K562 (cell line): Measurements from ENCODE around the gene GJA4. TPM values are rescaled to one million over a fixed set of nuclear protein-coding genes. Genes with fewer than 3 reads are reported as not detected.

Experiments
- ATAC-seq: fragments of 200-7000 bp; cut with Tn5 transposase; 3 replicates; pipeline ENCODE4 v1.9.1; 2020; ENCODE audit warnings: moderate library complexity
- BruUV-seq: library from RNA; stranded (reverse); fragments of 400-500 nt; replicated peaks from 2 replicates; lab custom pipeline; 2021; lab: Mats Ljungman, UMichigan
- CTCF ChIA-PET: fragments of 300-600 bp; formaldehyde crosslinking; extraction: SDS; loops from one replicate; lab custom pipeline; 2021; ENCODE audit warnings: low intra/inter-chr PET ratio; lab: Yijun Ruan, JAX
- POLR2A ChIA-PET: fragments of 300-600, 350-650 bp; sonication (Branson Sonifier 250); formaldehyde crosslinking; extraction: SDS; loops from one replicate; lab custom pipeline; 2021; ENCODE audit warnings: antibody characterized with exemption, inconsistent platforms; lab: Yijun Ruan, JAX
- DNase-seq, 4 experiments: peaks; one replicate each; pipeline versions ENCODE4 v3.0.0 to v3.0.0-alpha.2; 2011 to 2018; ENCODE audit warnings: low spot score in 3 of 4, mixed read lengths in 3 of 4; ENCODE audit errors: extremely low read depth in 1 of 4
- FAIRE-seq: peaks from 2 replicates; lab custom pipeline; 2011; peaks lifted over from hg19 to GRCh38; lab: Jason Lieb, UNC
- H2AFZ ChIP-seq: 2 replicates; pipeline ENCODE4 v1.6.0; 2011; ENCODE audit warnings: low read depth, low read length, control low read depth, inconsistent platforms
- H3K27ac ChIP-seq: fragments of 200-600 bp; 3 replicates; pipeline ENCODE4 v1.8.0; 2011; ENCODE audit warnings: low read depth, mild to moderate bottlenecking, control low read depth, inconsistent platforms, low read length, moderate library complexity, mixed read lengths; ENCODE audit errors: extremely low read depth
- H3K27me3 ChIP-seq, 2 experiments: fragments of 300-600 bp in 1 of 2; 2 replicates in 1 of 2; 3 replicates in 1 of 2; pipeline versions ENCODE4 v1.6.0 to v1.8.0; 2011; ENCODE audit warnings: inconsistent platforms in 2 of 2, low read length in 2 of 2, mild to moderate bottlenecking in 1 of 2, mixed read lengths in 1 of 2, moderate library complexity in 1 of 2; ENCODE audit not compliant: control insufficient read depth in 2 of 2, insufficient read depth in 2 of 2
- H3K36me3 ChIP-seq: fragments of 300-600 bp; 3 replicates; pipeline ENCODE4 v1.8.0; 2011; ENCODE audit warnings: mild to moderate bottlenecking, low read length, inconsistent platforms; ENCODE audit not compliant: control insufficient read depth, insufficient read depth
- H3K4me1 ChIP-seq, 2 experiments: fragments of 200-600 bp in 1 of 2; replicated peaks in 1 of 2; 2 replicates in 1 of 2; 3 replicates in 1 of 2; pipeline versions ENCODE4 v1.5.1 to v1.8.0; 2011; ENCODE audit warnings: inconsistent platforms in 2 of 2, low read length in 2 of 2, mild to moderate bottlenecking in 1 of 2, mixed read lengths in 1 of 2, moderate library complexity in 1 of 2; ENCODE audit not compliant: control insufficient read depth in 2 of 2, insufficient read depth in 2 of 2
- H3K4me2 ChIP-seq: 2 replicates; pipeline ENCODE4 v1.6.1; 2011; ENCODE audit warnings: low read length, control low read depth, inconsistent platforms, mixed read lengths; ENCODE audit not compliant: insufficient read depth
- H3K4me3 ChIP-seq: fragments of 200-600 bp; sonication (generic), shearing (Covaris generic); 2 replicates; pipeline ENCODE4 v1.5.1; 2016; ENCODE audit warnings: control low read depth, inconsistent platforms
- H3K79me2 ChIP-seq: fragments of 200-600 bp; 3 replicates; pipeline ENCODE4 v1.8.0; 2011; ENCODE audit warnings: low read length, inconsistent platforms; ENCODE audit not compliant: control insufficient read depth, insufficient read depth
- H3K9ac ChIP-seq, 2 experiments: 2 replicates each; pipeline versions ENCODE4 v1.6.0 to v1.6.1; 2011; ENCODE audit warnings: low read depth in 2 of 2, low read length in 2 of 2, control low read depth in 1 of 2, inconsistent platforms in 1 of 2, mild to moderate bottlenecking in 1 of 2, mixed read lengths in 1 of 2; ENCODE audit not compliant: insufficient read depth in 1 of 2
- H3K9me1 ChIP-seq: one replicate; pipeline ENCODE4 v1.6.0; 2011; ENCODE audit warnings: inconsistent platforms, mild to moderate bottlenecking, low read length, moderate library complexity; ENCODE audit not compliant: control insufficient read depth, insufficient read depth
- H3K9me3 ChIP-seq: replicated peaks from 2 replicates; pipeline ENCODE4 v1.5.1; 2011; ENCODE audit warnings: low read depth, low read length, inconsistent platforms; ENCODE audit not compliant: control insufficient read depth, insufficient read depth
- H4K20me1 ChIP-seq: replicated peaks from 2 replicates; pipeline ENCODE4 v1.6.1; 2011; ENCODE audit warnings: low read length, inconsistent platforms, mixed read lengths; ENCODE audit not compliant: control insufficient read depth, insufficient read depth
- C11orf30 ChIP-seq: fragments of 450-650 bp; IDR thresholded peaks from 2 replicates; pipeline ENCODE4 v1.6.1; 2016; ENCODE audit warnings: low read depth, mild to moderate bottlenecking
- IRF2 ChIP-seq: sonication (generic); formaldehyde crosslinking; IDR thresholded peaks from 2 replicates; pipeline ENCODE4 v1.8.1; 2022; ENCODE audit warnings: mild to moderate bottlenecking, missing genetic modification reagents
- MAFG ChIP-seq: fragments of 450-650 bp; conservative IDR thresholded peaks from 2 replicates; pipeline ENCODE4 v1.6.1; 2016; ENCODE audit warnings: missing genetic modification characterization, missing compliant biosample characterization
- MAFK ChIP-seq: IDR thresholded peaks from 2 replicates; pipeline ENCODE4 v1.6.1; 2011; ENCODE audit warnings: low read length, improper control_type of control experiment
- NFE2 ChIP-seq: IDR thresholded peaks from 2 replicates; pipeline ENCODE4 v1.6.1; 2014; ENCODE audit warnings: antibody characterized with exemption, low read depth
- NFE2L1 ChIP-seq: fragments of 450-650 bp; IDR thresholded peaks from 2 replicates; pipeline ENCODE4 v1.6.1; 2016; ENCODE audit warnings: missing genetic modification characterization, low read depth, mild to moderate bottlenecking, missing compliant biosample characterization, moderate library complexity, borderline replicate concordance
- ZNF316 ChIP-seq: fragments of 450-650 bp; IDR thresholded peaks from 2 replicates; pipeline ENCODE4 v1.6.1; 2016
- WGBS: fragments of 100-300 bp; shearing (Covaris generic); methylation state at CpG from one replicate; pipeline ENCODE4 v1.1.6; 2016; ENCODE audit warnings: low coverage, mixed read lengths; ENCODE audit not compliant: insufficient coverage; ENCODE audit errors: missing lambda C conversion rate; 5-methylcytosine and 5-hydroxymethylcytosine counted together
- in situ Hi-C: fragments of 300-500 bp; cut with MboI; formaldehyde crosslinking; loops from 4 replicates; pipeline ENCODE4 v1.15.0; 2018; ENCODE audit warnings: inconsistent platforms, mixed read lengths
- intact Hi-C: fragments of 100-400 bp; cut with micrococcal nuclease; formaldehyde crosslinking; loops from 2 replicates; pipeline ENCODE4 v1.14.2; 2022
- polyA plus RNA-seq, 8 experiments: library from polyadenylated mRNA; depleted of rRNA in 4 of 8; stranded (reverse) in 5 of 8; unstranded in 3 of 8; fragments of >200 nt; fragmentation: Nextera tagmentation in 2 of 8; fragmentation: Illumina TruSeq in 1 of 8; extraction: Ambion mirVana in 2 of 8; extraction: Trizol in 1 of 8; gene quantifications; 2 replicates each; pipeline versions ENCODE4 v1.2.1 to v1.2.3, GENCODE V29; 2011 to 2014; ENCODE audit warnings: inconsistent platforms in 1 of 8, missing spikeins in 1 of 8
- total RNA-seq, 7 experiments: library from RNA; depleted of rRNA in 6 of 7; stranded (reverse); fragments of >200 nt in 6 of 7; fragmentation: Illumina TruSeq in 2 of 7; extraction: Trizol in 2 of 7; gene quantifications; 2 replicates each; pipeline versions ENCODE4 v1.2.1 to v1.2.3, GENCODE V29; 2011 to 2021; ENCODE audit warnings: low replicate concordance in 1 of 7
- TF ChIP-seq, protein P1 (sequence below): fragments of 450-650 bp; conservative IDR thresholded peaks from 2 replicates; pipeline ENCODE4 v1.6.1; 2016; ENCODE audit warnings: missing genetic modification characterization, low read depth, mild to moderate bottlenecking, control low read depth, missing compliant biosample characterization

GJA4 gene
- total and polyA plus RNA-seq, 9 of the 15 experiments (the other 6 are each of a cell fraction or from before 2014, with no cell fraction given), result 0.16 to 0.24 TPM; not detected in 7

DNA sequence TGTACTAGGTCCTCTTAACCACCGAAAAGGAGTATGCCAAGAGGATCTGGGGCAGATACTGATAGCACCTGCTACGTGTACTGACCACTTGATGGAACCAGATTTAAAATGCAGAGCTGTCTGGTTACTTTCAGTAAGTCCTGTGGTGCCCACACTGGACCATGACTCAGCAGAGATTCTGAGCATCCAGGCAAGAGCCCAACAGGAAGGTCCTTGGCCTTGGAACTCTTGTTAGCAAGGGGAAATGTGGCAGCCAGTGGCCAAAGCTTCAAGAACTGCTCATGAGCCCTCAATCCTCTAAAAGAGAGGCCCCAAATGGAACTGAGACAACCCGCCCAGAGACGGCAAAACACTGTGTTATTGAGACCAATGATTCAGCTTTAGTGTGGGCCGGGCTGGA, 42.2 kb upstream of the GJA4 start:
- peaks cover 7 to 18% of the 10 kb centered on the region in 2 experiments; a peak in 4 of 5 replicates for H3K27me3 ChIP-seq
- FAIRE-seq, result no peak
- H3K79me2 ChIP-seq, result no peaks in the 10 kb centered on the region
- H3K36me3 ChIP-seq, result no peaks in the 10 kb centered on the region
- TF ChIP-seq NFE2L1, result peak; percentile 64
- TF ChIP-seq MAFK, result peak; percentile 12; the same call in 1 of the 2 replicates
- TF ChIP-seq, protein P1, sequence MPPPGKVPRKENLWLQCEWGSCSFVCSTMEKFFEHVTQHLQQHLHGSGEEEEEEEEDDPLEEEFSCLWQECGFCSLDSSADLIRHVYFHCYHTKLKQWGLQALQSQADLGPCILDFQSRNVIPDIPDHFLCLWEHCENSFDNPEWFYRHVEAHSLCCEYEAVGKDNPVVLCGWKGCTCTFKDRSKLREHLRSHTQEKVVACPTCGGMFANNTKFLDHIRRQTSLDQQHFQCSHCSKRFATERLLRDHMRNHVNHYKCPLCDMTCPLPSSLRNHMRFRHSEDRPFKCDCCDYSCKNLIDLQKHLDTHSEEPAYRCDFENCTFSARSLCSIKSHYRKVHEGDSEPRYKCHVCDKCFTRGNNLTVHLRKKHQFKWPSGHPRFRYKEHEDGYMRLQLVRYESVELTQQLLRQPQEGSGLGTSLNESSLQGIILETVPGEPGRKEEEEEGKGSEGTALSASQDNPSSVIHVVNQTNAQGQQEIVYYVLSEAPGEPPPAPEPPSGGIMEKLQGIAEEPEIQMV (tag), result no peak
- TF ChIP-seq NFE2, result peak; percentile 61
- peak; percentile 43; the same call in 1 of the 2 replicates for TF ChIP-seq C11orf30
- TF ChIP-seq MAFG (tag), result peak; percentile 50; the same call in 1 of the 2 replicates
- TF ChIP-seq IRF2 (CRISPR knock-in tag), result no peak
- peak; percentile 27; the same call in 1 of the 2 replicates for TF ChIP-seq ZNF316
- H3K4me1 ChIP-seq, result no peaks in the 10 kb centered on the region
- intact Hi-C loops, result no loop called here
- H2AFZ ChIP-seq, result no peak overlapping the region
- no TSS peak for BruUV-seq
- WGBS, result 2% methylated on average over 5 of the region's 5 CpGs
- H3K4me2 ChIP-seq, result no peak overlapping the region
- H3K4me3 ChIP-seq, result no peak overlapping the region
- H3K27ac ChIP-seq, result no peak overlapping the region
- POLR2A ChIA-PET, result interaction anchor here (1.9 kb wide), 1 partner anchor 8 kb away, joined by 4 read pairs; the partner anchor contains the start of gene GJB4
- H3K9me3 ChIP-seq, result no peaks in the 10 kb centered on the region
- no peak for ATAC-seq
- in situ Hi-C loops, result no loop called here
- no peak overlapping the region for H3K9ac ChIP-seq
- no peaks in the 10 kb centered on the region for H3K9me1 ChIP-seq
- H4K20me1 ChIP-seq, result 0 out of 2 replicates have a peak, but pooled peaks cover 4% of the 10 kb centered on the region
- CTCF ChIA-PET, result no interaction called here
- DNase-seq, result no peak
